Activated CD8-positive, alpha-beta memory T cell treated with anti-CD3 and anti-CD28 coated beads, Interleukin-2, amount 50 U/mL, for 1 hour (primary cell): ENCODE data around the gene SIAH2.
A peak's percentile ranks its signal among the peaks of the same experiment; 100 is the strongest.

ENCODE experiments used
- DNase-seq: peaks from one replicate; pipeline ENCODE4 v3.0.0-alpha.2; 2020; ENCODE audit errors: extremely low read depth

SIAH2 gene

DNA sequence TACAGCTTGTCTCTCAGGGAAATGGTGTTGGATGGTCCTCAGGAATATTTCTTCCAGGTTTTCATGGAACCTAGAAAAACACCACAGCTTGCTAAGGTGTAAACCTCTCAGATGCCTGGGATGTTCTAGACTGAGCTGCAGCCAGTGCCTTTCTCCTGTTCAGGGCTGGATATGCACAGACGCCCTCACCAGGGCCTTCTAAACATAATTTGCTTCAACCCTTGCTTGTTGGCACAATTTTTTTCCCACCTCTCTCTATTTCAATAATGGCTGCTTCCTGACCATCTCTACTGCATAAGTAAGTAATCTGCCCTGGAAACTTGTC, 28.2 kb downstream of the SIAH2 start:
- no peak for DNase-seq

DNA sequence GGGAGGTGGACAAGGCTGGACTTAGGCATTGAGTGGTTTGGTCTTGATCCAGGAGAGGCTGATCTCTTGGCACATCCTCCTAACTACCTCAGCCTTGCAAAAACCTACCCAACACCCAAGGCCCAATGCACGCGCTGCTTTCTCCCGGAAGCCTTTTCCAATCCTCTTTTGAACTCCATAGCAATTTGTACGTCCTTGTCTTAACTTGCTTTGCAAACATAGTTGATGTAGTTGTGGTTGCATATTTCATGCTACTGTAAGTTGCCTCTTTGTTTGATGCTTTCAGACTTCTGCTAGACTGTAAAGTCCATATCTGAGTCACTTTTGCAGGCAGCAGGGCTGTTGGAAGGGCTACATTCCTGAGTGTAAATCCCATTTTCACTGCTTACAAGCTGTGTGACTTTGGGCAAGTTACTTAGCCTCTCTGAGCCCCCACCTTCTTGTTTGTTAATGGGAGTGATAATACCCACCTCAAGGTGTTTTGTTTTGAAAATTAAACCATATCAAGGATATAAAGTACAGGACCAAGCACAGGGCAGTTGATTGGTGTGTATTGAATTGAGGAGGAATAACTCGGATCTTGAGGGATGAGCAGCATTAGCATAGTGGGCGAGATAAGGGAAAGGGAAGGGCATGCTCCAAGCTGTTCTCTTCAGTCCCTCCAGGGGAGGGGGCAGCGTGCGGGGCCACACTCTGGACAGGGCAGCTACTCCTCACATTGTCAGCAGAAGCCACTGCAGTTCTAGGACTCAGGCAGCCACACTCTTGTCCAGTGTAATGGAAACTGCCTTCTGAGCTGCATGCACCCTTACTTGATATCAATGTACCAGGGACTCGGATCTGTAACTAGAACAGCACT, 28.8 kb downstream of the SIAH2 start:
- no peak for DNase-seq

DNA sequence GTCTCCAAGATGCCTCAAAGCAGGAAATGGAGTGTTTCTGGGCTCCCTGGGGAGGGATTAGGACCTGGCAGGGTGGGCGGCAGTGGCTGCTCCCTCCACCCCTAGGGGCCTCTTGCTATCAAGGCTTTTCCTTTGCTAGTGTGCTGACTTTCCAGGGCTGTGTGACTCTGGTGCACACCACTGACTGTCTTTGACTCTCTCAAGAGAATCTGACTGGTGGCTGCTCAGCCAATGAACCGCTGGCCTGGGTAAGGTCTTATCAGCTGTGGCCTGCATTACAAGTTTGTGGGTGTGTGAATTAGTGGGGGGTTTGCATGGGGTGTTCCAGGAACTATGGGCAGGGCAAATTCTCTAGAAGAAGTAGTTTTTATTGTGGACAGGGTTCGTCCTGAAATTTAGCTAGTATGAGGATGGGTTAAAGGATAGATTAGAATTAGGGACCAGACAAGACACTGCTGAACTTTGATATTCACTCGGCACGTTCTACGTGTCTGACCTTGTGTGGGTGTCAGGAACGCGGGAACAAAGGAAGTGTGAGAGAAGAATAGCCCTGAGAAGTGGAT, 29.5 kb downstream of the SIAH2 start:
- DNase-seq = no peak

DNA sequence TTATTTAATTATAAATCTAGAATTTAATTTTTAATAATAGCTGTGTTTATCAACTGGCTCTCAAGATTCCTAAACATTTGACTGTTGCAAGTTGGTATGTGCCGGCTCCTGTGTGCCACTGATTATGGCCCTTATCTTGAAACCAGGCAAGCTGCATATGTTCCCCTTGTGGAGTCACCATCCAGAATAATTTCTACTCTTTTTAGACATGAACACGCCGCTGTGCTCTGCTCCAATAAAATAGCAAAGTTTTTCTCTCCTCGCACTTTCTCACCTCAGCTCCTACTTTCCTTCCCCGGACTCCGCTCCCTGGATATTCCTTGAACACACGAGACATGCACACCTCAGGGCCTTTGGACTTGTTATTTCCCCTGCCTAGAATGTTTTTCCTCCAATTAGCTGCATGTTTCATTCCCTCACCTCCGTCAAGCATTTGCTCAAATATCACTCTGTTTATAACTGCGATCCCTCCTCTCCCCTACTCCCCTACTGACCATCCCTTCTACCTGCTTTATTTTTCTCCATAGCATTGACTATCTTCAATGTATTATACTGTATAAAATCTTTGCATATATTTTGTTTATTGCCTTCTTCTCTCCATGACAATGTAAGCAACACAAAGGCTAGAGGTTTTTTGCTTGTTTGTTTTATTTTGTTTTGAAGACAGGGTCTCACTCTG, 33.1 kb downstream of the SIAH2 start:
- no peak for DNase-seq

DNA sequence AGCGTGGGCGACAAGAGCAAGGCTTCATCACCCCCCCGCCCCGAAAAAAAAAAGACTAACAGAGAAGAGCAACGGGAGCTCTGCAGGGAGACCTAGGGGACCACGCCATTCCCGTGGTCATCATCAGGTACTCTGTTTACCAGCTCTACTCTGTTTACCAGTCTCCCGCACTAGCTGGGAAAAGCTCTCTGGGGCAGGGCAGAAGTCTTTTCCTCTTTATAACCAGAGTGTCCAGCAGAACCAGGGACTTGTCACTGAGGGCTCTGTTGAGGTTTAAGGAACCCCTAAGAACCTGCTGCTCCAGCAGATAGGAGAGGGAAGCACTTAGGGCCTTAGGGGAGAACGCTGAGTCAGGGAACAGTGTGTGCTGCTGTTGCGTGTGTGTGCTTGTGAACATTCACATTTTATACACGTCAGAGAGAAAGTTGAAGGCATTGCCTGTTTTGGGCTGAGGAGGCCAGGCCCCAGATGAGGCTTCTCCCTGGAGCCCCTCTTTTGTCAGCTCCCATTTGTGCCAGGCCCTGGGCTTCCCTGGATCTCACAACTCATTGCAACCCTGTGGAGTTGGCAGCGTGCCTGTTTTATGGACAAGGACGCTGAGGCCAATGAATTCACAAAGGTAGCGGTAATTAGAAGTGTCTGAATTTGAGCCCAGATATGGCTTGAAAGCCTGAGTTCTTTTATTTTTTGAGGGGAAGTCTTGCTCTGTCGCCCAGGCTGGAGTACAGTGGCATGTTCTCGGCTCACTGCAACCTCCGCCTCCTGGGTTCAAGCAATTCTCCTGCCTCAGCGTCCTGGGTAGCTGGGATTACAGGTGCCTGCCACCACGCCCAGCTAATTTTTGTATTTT, 35.1 kb downstream of the SIAH2 start:
- no peak for DNase-seq

DNA sequence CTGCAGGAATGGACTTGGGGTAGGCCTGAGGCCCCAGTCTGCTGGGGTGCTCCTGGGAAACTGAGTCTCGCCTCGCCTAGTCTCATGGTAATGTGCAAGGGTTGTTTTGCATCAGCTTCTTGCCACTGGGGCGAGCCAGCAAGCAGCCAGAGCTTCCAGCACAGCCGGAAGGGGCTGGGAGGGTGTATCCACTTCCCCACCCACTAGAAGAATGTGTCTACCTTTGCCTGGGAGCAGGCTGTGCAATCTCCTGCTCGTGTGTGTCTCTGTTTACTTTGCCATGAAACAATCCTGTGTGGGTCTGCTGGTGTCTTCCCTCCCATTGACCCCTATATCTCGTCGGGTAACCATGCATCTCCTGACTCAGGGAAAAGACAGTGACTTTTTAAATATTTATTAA, 37.4 kb downstream of the SIAH2 start:
- DNase-seq = no peak

DNA sequence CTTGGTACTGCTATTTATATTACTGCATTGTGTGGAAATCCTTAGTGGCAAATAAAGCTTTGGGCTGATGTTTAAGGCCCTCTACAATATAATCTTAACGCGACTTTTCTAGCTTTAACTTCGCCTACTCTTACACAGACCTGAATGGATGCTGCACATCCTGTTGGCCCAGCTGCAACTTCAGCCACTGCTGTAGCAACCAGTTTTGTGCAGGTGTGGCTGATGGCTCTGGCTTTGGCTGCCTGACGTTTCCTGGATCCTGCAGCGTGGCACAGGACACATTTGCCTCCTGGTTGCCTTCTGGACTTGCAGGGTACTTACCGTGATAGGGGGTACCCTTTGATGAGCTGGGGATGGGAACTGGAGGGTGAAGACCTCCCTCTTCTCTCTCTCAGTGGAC, 39.0 kb downstream of the SIAH2 start:
- DNase-seq = no peak

DNA sequence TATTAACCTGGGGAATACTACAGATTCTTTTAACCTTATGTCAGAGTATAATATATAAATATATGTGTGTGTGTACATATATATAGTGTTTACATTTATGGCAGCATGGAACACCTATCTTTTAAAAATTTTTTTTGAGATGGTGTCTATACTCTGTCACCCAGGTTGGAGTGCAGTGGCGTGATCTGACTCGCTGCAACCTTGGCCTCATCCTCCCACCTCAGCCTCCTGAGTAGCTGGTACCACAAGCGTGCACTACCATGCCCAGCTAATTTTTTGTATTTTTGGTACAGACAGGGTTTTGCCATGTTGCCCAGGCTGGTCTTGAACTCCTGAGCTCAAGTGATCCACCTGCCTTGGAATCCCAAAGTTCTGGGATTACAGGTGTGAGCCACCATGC, 40.7 kb downstream of the SIAH2 start:
- no peak for DNase-seq

DNA sequence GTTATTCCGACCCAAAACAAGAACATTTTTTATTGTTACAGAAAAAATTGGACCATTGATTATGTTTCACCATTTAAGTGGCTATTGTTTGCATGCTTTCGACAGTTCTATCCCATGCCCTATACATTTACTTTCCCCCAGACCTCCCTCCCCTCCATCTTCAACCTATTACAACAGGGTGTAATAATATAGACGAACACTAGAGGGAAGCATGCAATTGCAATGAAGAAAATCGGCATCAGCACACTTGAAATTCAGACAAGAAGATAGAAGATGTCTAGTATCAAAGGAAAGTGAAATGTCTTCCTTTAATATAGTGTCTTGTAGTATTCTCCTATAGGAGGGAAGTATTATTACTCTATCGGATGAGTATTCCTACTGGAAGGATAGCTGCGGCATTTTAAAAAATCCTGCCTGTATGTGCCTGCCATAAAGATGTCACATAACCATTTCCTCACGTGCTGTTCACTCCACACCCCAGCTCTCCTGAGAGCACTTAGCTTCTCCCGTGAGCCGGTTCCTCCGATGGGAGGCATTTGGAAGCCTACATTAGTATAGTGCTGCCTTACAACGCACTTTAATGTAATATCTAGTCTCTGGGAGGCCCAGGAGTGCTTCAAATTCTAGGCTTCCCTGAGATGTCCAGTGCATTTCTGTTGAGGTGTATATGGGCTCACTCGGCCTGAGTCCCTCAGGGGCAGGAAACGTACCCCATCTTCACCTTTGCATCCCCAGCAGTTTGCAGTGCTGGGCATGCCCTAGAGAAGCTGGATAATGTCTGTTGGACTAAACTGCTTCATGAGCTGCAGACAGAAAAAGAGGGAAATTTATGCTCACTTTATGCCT, 41.5 kb downstream of the SIAH2 start:
- no peak for DNase-seq

DNA sequence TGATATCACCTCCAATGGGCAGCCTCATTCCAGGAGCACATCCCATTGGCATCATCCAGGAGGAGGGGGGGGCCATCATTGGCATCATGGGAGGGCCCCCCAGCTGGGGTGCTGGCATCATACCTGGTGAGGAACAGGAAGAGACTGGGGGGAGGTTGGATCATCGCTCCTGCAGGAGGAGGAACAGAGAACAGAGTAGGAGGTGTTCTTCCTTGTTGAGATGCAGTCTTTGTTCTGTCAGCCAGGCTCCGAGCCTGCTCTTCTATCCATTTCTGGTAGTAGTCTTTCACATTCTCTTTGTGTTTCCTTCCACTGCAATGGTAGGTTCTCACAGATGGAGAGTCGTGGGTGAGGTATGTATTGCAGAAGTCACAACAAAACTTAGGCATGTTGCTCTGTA, 42.5 kb downstream of the SIAH2 start:
- no peak for DNase-seq

DNA sequence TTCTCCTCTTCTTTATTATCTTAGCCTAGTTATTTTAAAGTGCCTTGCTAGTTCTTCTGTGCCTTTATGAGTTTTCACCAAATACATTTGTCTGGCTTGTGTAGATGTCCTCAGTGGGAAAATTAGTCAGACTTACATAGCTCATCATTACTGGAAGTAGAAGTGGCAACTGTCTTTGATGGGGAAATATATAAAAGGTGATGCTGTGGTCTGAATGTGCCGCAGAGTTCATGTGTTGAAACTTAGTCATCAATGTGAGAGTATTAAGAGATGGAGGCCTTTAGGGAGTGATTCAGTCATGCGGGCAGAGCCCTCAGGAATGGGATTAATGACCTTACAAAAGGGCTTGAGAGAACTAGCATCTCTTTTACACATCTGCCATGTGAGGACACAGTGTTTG, 52.9 kb downstream of the SIAH2 start:
- DNase-seq = no peak

DNA sequence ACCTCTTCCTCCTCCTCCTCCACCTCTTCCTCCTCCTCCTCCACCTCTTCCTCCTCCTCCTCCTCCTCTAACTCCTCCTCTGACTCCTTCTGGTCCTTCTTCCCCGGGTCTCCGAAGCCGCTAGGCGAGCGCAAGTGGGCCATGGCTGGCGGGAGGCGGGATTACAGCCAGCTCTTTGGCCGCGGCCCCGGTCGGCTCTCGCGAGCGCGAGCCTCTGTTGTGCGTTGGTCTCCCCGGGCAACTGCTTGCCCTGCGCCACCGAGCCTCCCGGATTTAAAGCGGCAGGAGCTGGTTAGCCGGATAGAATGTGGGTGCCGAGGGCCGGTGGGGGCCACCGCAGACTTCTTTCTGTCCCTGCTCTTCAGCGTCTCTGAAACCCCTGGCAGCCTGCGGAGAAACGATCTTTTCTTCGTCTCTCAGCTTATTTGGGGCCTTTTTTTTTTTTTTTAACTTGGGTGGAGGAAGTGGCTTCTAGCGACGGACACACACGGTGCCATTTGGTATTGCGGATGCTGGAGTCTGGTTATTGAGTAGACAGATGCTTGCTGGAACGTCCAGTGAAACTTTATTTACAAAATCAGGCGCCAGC, 59.1 kb downstream of the SIAH2 start, which contains the start of gene ERICH6:
Gene ERICH6 (minus strand): TSS at position 165 of the 589 bp plus-strand sequence. CDS start 22 bp downstream, at position 143.
- peak; percentile 29 for DNase-seq

DNA sequence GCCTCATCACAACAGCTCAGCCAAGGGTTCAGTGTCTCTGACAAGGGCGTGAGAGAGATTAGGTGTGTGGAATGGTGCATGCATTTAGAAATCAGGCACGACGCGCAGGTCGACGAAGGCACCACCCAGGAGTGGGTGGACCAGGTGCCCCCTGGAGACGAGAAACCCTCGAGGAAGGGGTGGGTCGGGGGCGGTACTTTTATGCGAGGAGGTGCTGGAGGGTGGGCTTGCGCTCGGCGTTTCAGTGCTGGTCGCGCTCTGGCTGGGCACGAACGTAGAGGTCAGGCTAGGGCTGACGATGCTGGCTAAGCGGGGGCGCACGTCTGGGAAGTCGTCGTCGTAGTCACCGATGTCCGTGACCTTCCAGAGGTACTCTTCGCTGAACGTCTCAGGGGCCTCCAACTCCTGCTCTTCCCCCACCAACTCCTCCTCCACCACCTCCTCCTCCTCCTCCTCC, 59.6 kb downstream of the SIAH2 start:
- DNase-seq = peak; percentile 13

DNA sequence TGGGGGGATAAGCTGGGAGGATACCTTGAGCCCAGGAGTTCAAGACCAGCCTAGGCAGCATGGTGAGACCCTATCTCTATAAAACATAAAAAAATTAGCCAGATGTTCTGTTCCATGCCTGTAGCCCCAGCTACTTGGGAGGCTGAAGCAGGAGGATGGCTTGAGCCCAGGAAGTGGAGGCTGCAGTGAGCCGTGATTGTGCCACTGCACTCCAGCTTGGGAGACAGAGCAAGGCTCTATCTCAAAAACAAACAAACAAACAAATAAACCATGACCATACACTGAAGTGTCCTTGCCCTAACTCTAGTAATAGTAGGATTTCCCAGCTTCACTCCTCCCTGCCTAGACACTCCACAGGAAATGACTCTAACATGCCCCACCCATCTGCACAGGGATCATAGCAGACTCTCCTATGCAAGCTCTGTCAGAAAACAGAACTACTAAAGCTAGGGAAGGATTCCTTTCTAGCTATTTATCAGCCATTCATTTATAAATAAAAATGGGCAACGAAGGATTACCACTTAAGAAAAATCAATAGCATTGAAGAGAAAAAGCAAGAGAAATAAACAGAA, 63.8 kb downstream of the SIAH2 start:
- DNase-seq = no peak

DNA sequence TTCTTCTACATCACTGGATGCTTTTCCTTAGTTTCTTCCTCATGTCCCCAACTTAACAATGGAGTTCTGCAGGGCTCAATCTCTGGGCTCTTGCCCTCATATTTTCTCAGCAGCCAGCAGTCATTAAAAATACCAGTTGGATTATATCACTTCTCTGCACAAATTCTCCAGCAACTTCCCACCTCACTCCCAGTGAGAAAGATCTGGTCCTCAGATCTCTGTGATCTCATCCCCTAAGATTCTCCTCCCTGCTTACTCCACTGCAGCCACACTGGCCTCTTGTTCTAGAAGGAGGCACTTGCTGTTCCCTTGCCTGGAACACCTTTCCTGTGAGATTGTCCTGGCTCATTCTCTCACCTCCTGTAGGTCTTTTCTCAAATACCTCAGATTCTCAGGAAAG, 65.3 kb downstream of the SIAH2 start:
- no peak for DNase-seq

DNA sequence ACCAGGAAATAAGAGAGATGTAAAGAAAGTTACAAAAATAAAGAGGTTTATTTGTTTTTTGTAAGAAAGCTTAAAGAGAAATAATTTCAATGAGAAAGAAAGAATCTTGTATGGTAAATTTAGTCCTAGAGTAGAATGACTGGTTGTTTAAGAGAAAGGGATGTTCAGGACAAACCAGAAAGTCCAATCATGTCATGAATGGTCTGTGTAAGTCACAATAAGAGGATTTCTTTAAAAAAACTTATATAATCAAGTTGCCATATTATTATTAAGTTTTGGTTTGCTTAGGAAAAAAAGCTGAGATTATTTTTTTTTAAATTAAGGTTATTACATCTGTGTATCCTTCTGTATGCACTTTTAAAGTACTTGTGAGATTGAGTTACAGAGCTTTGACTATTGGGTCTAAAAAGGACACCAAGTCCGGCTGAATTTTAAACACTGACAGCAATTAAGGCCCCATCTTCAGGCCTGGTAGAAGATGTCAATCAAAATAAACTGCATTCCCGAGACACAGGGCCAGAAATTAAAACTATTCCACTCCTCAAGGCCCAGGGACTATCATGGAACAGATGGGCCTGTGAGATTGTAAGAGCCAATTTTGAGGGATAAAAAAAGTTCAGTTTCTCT, 71.4 kb downstream of the SIAH2 start:
- no peak for DNase-seq
